ENCODE results near the gene FUS.
"Not testable (repeated sequence)": the region's sequence is repeated elsewhere in the genome, so short reads cannot be mapped to it uniquely, and the experiment has no call there.

Gene FUS

DNA sequence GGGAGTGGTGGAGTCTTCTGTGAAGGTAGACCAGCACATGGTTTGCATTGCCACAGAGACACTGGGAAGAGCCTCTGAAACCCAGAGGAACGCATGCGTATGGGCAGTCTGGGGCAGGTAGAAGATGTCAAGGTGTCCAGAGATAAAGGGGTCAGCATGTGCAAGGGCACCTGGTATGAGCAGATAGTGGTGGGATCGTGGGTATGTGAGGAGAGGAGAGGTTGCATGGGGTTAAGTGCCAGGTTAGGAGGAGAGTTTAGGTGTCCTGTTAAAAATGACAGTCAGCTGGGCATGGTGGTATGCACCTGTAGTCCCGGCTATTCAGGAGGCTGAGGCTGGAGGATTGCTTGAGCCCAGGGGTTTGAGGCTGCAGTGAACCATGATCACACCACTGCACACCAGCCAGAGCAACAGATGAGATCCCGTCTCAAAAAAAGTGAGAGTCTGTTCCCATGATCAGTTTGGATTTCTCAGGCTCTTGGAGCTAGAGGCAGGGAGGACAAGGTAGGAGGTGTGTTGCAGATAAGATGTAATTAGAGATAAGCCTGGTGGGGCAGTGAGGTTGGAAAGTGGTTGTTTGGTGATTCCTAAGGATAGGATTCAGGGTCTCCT is 19.6 kb downstream of the FUS start:
- TF ChIP-seq, protein P1, sequence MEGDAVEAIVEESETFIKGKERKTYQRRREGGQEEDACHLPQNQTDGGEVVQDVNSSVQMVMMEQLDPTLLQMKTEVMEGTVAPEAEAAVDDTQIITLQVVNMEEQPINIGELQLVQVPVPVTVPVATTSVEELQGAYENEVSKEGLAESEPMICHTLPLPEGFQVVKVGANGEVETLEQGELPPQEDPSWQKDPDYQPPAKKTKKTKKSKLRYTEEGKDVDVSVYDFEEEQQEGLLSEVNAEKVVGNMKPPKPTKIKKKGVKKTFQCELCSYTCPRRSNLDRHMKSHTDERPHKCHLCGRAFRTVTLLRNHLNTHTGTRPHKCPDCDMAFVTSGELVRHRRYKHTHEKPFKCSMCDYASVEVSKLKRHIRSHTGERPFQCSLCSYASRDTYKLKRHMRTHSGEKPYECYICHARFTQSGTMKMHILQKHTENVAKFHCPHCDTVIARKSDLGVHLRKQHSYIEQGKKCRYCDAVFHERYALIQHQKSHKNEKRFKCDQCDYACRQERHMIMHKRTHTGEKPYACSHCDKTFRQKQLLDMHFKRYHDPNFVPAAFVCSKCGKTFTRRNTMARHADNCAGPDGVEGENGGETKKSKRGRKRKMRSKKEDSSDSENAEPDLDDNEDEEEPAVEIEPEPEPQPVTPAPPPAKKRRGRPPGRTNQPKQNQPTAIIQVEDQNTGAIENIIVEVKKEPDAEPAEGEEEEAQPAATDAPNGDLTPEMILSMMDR (IDR thresholded peaks at IDR 0.05; ENCODE audit: low read depth, low read length, missing control alignments): no peak
- no peak for DNase-seq (ENCODE audit: low read depth)
- in situ Hi-C loops (cut with HindIII; ENCODE audit: low sequenced_read_pairs): loop anchor here (10.0 kb wide), 1 partner anchor 255 kb away; the partner anchor contains the start of gene ARMC5
- no peak overlapping the region for H3K4me3 ChIP-seq (ENCODE audit: low read depth, low read length)

DNA sequence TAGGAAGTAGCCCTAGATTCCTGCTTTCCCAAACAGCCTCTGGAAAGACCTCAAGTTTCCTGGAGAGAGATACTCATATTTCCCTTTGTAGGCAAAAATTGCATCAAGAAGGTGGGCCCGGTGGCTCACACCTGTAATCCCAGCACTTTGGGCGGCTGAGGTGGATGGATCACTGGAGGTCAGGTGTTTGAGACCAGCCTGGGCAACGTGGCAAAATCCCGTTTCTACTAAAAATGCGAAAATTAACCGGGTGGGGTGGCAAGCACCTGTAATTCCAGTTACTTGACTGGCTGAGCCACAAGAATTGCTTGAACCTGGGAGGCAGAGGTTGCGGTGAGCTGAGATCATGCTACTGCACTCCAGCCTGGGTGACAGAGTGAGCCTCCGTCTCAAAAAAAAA is 20.2 kb downstream of the FUS start:
- H3K4me3 ChIP-seq (ENCODE audit: low read depth, low read length); in situ Hi-C loops (cut with HindIII; ENCODE audit: low sequenced_read_pairs); DNase-seq (ENCODE audit: low read depth): not testable (repeated sequence)

DNA sequence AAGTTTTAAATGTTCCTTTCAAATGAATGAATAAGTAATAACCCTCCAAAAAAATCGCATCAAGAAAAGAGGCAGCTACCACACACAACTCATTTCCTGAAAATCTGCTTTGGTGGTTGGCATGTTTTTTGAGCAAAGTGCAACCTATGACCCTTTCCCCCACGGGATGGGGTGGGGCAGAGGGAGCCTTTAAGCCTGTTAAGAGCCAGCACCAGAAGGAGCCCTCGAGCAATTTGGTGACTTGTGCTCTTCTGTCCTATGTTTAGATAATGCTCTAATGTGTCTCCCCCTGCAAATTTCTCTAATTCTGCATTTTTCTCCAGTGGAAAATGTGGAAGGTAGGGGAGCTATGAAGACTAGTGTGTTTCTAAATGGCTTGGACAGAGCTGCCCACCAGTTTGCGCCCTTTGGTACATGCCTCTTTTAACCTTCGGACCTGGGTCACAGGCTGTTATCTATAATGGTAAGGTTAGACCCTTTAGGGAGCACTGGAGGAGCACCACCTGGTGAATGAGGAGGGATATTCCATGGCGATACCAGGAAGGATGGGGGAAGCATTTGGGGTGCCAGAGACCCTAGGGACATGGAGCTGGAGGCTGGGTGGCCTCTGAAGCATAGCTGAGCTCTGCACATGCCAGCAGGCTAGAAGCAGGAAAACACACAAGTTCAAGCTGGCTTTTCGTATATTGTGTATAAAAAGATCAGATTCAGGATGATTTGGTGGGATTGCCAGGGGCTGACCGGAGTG is 21.1 kb downstream of the FUS start:
- in situ Hi-C loops (cut with HindIII; ENCODE audit: low sequenced_read_pairs): no loop called here
- H3K4me3 ChIP-seq (ENCODE audit: low read depth, low read length): no peak overlapping the region
- TF ChIP-seq, protein P1 (IDR thresholded peaks at IDR 0.05; ENCODE audit: low read depth, low read length, missing control alignments): peak; percentile 10
- DNase-seq (ENCODE audit: low read depth): no peak

DNA sequence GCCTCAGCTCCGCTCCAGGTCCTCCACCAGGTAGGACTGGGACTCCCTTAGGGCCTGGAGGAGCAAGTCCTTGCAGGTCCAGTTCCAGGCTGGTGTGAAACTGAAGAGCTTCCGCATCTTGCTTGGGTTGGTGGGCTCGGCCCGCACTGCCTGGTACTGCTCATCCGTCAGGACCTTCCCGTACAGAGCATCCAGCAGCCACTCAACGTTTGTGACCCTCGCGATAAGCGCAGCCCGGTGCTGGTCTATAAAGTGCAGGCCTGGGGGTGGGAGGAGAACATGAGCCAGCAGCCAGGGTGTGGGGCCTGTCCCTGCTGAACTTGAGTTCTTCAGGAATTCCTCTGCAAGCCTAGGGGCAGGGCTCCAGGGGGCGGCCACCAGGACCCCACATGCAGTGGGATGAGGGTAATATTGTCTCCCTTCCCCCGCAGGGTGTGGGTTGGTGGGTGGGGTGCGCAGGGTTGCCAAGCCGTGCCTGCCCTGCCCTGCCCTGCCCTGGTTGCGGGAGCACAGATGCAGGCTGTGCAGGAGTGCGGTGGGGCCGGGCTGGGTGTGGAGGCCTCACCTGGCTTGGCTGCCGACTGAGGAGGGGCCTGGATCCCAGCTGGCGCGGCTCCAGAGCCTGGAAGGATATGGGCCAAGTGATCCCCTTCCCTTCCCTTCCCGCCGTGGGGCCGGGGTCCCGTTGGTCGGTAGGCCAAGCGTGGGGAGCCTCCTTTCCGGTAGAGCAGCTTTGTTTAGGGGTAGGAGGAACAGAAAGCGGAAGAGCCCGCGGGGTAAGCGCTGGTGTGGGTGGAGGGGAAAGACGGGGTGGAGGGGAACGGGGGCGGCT is 21.9 kb downstream of the FUS start:
- in situ Hi-C loops (cut with HindIII; ENCODE audit: low sequenced_read_pairs): no loop called here
- no peak for DNase-seq (ENCODE audit: low read depth)
- TF ChIP-seq, protein P1 (IDR thresholded peaks at IDR 0.05; ENCODE audit: low read depth, low read length, missing control alignments): no peak
- H3K4me3 ChIP-seq (ENCODE audit: low read depth, low read length): peak overlapping the region; percentile 54

DNA sequence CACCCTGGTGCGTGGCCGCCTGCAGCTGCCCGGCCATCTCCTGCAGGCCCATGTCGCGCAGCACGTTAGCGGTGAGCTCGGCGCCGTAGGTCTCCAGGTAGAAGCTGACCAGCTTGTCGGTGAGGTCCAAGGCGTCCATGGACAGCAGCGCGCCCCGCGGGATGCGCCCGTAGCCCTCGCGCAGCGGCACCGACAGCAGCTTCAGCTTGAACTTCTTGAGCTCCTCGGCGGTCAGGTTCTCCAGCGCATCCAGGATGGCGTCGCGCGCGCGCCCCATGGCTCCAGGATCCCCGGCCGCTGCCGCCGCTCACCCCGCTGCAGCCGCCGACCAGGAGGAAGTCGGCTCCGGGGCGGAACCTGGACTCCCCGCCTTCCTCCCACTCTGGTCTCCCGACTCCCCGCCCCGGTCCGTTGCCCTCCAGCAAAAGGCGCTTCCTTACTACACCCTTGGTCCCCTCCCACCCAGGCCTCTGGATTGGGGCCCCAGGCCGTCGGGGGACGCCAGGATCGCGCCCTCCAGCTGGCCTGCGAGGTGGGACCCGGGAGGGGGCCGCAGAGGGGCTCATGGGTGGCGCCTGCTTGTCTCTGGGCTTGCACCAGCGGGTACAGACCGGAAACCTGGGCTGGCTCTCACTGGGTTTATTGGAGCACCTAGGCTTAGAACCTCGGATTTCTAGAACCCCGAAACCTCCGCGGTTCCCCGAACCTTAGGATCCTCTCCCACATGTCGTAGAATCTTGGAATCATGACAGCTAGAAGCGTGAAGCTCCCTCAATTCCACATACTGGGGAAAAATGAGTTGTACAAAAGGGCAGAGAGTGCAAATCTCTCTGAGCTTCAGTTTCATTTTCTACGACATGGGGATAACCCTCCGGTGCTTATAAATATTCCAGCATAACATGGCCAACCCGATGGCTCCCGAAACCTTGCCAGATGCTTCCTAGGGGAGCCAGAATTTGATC is 22.8 kb downstream of the FUS start, which contains the start of gene PYCARD:
PYCARD (minus strand) TSS at position 347 of the 962 bp plus-strand sequence; CDS start at position 277, 70 bp downstream.
- in situ Hi-C loops (cut with HindIII; ENCODE audit: low sequenced_read_pairs): no loop called here
- TF ChIP-seq, protein P1 (IDR thresholded peaks at IDR 0.05; ENCODE audit: low read depth, low read length, missing control alignments): no peak
- H3K4me3 ChIP-seq (ENCODE audit: low read depth, low read length): peak within 1 kb of the TSS; percentile 54
- no peak for DNase-seq (ENCODE audit: low read depth)

DNA sequence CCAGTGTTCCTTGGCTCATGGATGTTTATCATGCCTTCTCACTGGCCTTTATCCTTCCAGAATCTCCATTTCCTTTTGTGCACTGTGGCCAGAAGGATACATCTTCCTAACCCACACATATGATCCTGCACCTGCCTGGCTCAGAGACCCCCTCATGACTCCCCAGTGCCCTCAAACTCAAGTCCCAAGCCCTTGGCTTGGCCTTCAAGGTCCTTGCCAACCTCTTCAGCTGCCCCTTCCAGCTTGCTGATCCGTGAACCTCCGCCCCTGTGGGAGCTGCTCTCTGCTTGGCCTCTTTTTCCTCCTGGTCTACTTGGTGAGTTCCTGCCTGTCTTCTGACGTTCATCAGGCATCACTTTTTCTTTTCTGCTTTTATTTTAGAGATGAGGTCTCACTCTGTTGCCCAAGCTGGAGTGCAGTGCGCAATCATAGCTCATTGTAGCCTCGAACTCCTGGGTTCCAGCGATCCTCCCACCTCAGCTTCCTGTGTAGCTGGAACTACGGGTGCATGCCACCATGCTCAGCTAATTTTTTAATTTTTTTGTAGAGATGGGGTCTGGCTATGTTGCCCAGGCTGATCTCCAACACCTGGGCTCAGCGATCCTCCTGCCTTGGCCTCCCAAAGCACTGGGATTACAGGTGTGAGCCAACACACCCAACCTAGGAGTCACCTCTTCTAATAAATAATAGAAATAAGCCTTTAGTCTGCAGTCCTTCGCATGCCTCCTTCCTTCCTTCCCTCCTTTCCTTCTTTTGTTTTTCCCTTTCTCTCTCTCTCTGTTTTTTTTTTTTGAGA is 25.1 kb downstream of the FUS start:
- no peak overlapping the region for H3K4me3 ChIP-seq (ENCODE audit: low read depth, low read length)
- TF ChIP-seq, protein P1 (IDR thresholded peaks at IDR 0.05; ENCODE audit: low read depth, low read length, missing control alignments): no peak
- no peak for DNase-seq (ENCODE audit: low read depth)
- in situ Hi-C loops (cut with HindIII; ENCODE audit: low sequenced_read_pairs): no loop called here

Data from astrocyte of the cerebellum (primary cell).